Activated CD8-positive, alpha-beta memory T cell treated with anti-CD3 and anti-CD28 coated beads for 24 hours (primary cell): ENCODE data around the gene RAD51B.

ENCODE experiments used
- DNase-seq: peaks from one replicate; pipeline ENCODE4 v3.0.0-alpha.2; 2020

The RAD51B gene

GRCh38 chr14:67908052-67908754, 88.6 kb downstream of the RAD51B start:
- no peak for DNase-seq

- DNase-seq = no peak
These were observed 92.0 kb downstream of the RAD51B start for GRCh38 chr14:67911562-67911961.

- no peak for DNase-seq
These were observed 96.9 kb downstream of the RAD51B start for GRCh38 chr14:67916430-67916829.

GRCh38 chr14:67917006-67917405, 97.4 kb downstream of the RAD51B start:
- no peak for DNase-seq

- DNase-seq = no peak
These were observed 99.3 kb downstream of the RAD51B start for GRCh38 chr14:67918838-67919237.

- DNase-seq = no peak
These were observed 99.9 kb downstream of the RAD51B start for GRCh38 chr14:67919259-67920032.

GRCh38 chr14:67926821-67927220, 107.2 kb downstream of the RAD51B start:
- no peak for DNase-seq

- DNase-seq = no peak
These were observed 107.7 kb downstream of the RAD51B start for GRCh38 chr14:67927244-67927643.

- no peak for DNase-seq
These were observed 108.8 kb downstream of the RAD51B start for GRCh38 chr14:67928375-67928774.

GRCh38 chr14:67932708-67933246, 113.2 kb downstream of the RAD51B start:
- no peak for DNase-seq

- no peak for DNase-seq
These were observed 113.7 kb downstream of the RAD51B start for GRCh38 chr14:67933266-67933665.

- DNase-seq = no peak
These were observed 114.5 kb downstream of the RAD51B start for GRCh38 chr14:67934087-67934486.

- no peak for DNase-seq
These were observed 115.3 kb downstream of the RAD51B start for GRCh38 chr14:67934862-67935261.

GRCh38 chr14:67935371-67935770, 115.8 kb downstream of the RAD51B start:
- DNase-seq = no peak

GRCh38 chr14:67938071-67938470, 118.5 kb downstream of the RAD51B start:
- no peak for DNase-seq

- DNase-seq = no peak
These were observed 121.2 kb downstream of the RAD51B start for GRCh38 chr14:67940486-67941455.

GRCh38 chr14:67941456-67942018, 122.0 kb downstream of the RAD51B start:
- no peak for DNase-seq

- DNase-seq = no peak
These were observed 122.6 kb downstream of the RAD51B start for GRCh38 chr14:67942080-67942710.

GRCh38 chr14:67943947-67944346, 124.4 kb downstream of the RAD51B start:
- DNase-seq = no peak

GRCh38 chr14:67944605-67945004, 125.0 kb downstream of the RAD51B start:
- no peak for DNase-seq

GRCh38 chr14:67949771-67950170, 130.2 kb downstream of the RAD51B start:
- DNase-seq = no peak

GRCh38 chr14:67950386-67950785, 130.8 kb downstream of the RAD51B start:
- DNase-seq = no peak
